H1 (cell line): ENCODE results near the gene ZNF385D. TPM values are rescaled to one million over a fixed set of nuclear protein-coding genes. Genes with fewer than 3 reads are reported as not detected.

ENCODE experiments used
- CTCF ChIA-PET: fragments of 300-600 bp; sonication (Branson Sonifier 250); formaldehyde crosslinking; loops from one replicate; lab custom pipeline; 2021; ENCODE audit not compliant: partially characterized antibody; lab: Charles Lee
- POLR2A ChIA-PET: fragments of 300-600 bp; sonication (Branson Sonifier 250); formaldehyde crosslinking; loops from one replicate; lab custom pipeline; 2021; ENCODE audit warnings: inconsistent platforms; ENCODE audit not compliant: partially characterized antibody; lab: Charles Lee
- DNase-seq, 2 experiments: peaks; one replicate each; pipeline versions ENCODE4 v3.0.0 to v3.0.0-alpha.2; 2010 to 2022; ENCODE audit warnings: low spot score in 2 of 2, low read depth in 1 of 2, mixed read lengths in 1 of 2
- FAIRE-seq: peaks from 2 replicates; lab custom pipeline; 2011; peaks lifted over from hg19 to GRCh38; lab: Jason Lieb, UNC
- H2AFZ ChIP-seq: 2 replicates; pipeline ENCODE4 v1.8.1; 2012; ENCODE audit warnings: low read length, inconsistent platforms
- H2AK5ac ChIP-seq: 2 replicates; pipeline ENCODE4 v1.6.1; 2013; ENCODE audit warnings: low read depth, low read length
- H2BK120ac ChIP-seq: replicated peaks from 2 replicates; pipeline ENCODE3; 2013; ENCODE audit warnings: low read depth, low read length, inconsistent platforms
- H2BK12ac ChIP-seq: 2 replicates; pipeline ENCODE4 v1.6.1; 2013; ENCODE audit warnings: low read depth, low read length
- H2BK15ac ChIP-seq: 2 replicates; pipeline ENCODE4 v1.6.1; 2013; ENCODE audit warnings: low read length
- H2BK20ac ChIP-seq: 2 replicates; pipeline ENCODE4 v1.6.1; 2013; ENCODE audit warnings: low read length
- H2BK5ac ChIP-seq: 2 replicates; pipeline ENCODE4 v1.6.1; 2013; ENCODE audit warnings: low read depth, low read length
- H3K14ac ChIP-seq: 2 replicates; pipeline ENCODE4 v1.6.1; 2013; ENCODE audit warnings: inconsistent platforms; ENCODE audit not compliant: insufficient read length
- H3K18ac ChIP-seq: 2 replicates; pipeline ENCODE4 v1.6.1; 2013; ENCODE audit warnings: low read length; ENCODE audit errors: extremely low read depth
- H3K23ac ChIP-seq: 2 replicates; pipeline ENCODE4 v1.6.1; 2013; ENCODE audit warnings: inconsistent platforms; ENCODE audit not compliant: insufficient read length
- H3K23me2 ChIP-seq: 2 replicates; pipeline ENCODE4 v1.6.1; 2013; ENCODE audit warnings: low read depth, low read length
- H3K27ac ChIP-seq: 2 replicates; pipeline ENCODE4 v1.6.1; 2011; ENCODE audit warnings: low read depth, low read length, inconsistent platforms
- H3K27me3 ChIP-seq, 4 experiments: replicated peaks in 1 of 4; 1 replicate in 1 of 4; 2 replicates in 3 of 4; pipeline versions ENCODE4 v1.6.1 to v1.8.1; 2011 to 2013; ENCODE audit warnings: low read length in 3 of 4, mild to moderate bottlenecking in 3 of 4, inconsistent platforms in 2 of 4, mixed read lengths in 2 of 4, moderate library complexity in 1 of 4; ENCODE audit not compliant: control insufficient read depth in 3 of 4, insufficient read depth in 3 of 4; ENCODE audit errors: extremely low read depth in 1 of 4
- H3K36me3 ChIP-seq, 4 experiments: 2 replicates each; pipeline versions ENCODE4 v1.6.1 to v1.8.1; 2011 to 2013; ENCODE audit warnings: mild to moderate bottlenecking in 4 of 4, low read length in 3 of 4, moderate library complexity in 2 of 4, control low read depth in 1 of 4, inconsistent platforms in 1 of 4; ENCODE audit not compliant: insufficient read depth in 4 of 4, control insufficient read depth in 2 of 4
- H3K4ac ChIP-seq: replicated peaks from 2 replicates; pipeline ENCODE3; 2013; ENCODE audit warnings: low read length, low read depth, mixed read lengths, inconsistent platforms; ENCODE audit not compliant: insufficient read length
- H3K4me1 ChIP-seq, 4 experiments: replicated peaks in 1 of 4; 1 replicate in 1 of 4; 2 replicates in 3 of 4; pipeline versions ENCODE4 v1.6.1 to v1.8.1; 2011 to 2013; ENCODE audit warnings: low read length in 3 of 4, inconsistent platforms in 2 of 4, mixed read lengths in 1 of 4; ENCODE audit not compliant: insufficient read depth in 4 of 4, control insufficient read depth in 3 of 4
- H3K4me2 ChIP-seq, 2 experiments: 2 replicates each; pipeline versions ENCODE4 v1.6.1 to v1.8.1; 2011 to 2013; ENCODE audit warnings: low read depth in 2 of 2, low read length in 2 of 2, control low read depth in 1 of 2, inconsistent platforms in 1 of 2, mild to moderate bottlenecking in 1 of 2; ENCODE audit not compliant: insufficient read depth in 1 of 2
- H3K4me3 ChIP-seq, 4 experiments: fragments of 200-600, 300-600 bp in 1 of 4; sonication (generic), shearing (Covaris generic), sonication (Bioruptor Twin) in 1 of 4; 2 replicates each; pipeline versions ENCODE4 v1.5.1 to v1.8.1; 2011 to 2016; ENCODE audit warnings: low read length in 4 of 4, low read depth in 3 of 4, control low read depth in 2 of 4, inconsistent platforms in 2 of 4, mild to moderate bottlenecking in 2 of 4, mixed read lengths in 1 of 4, moderate library complexity in 1 of 4; ENCODE audit not compliant: insufficient read depth in 2 of 4; ENCODE audit errors: extremely low read depth in 1 of 4
- H3K56ac ChIP-seq: replicated peaks from 2 replicates; pipeline ENCODE3; 2013; ENCODE audit warnings: low read depth, mild to moderate bottlenecking, mixed read lengths, low read length, inconsistent platforms; ENCODE audit not compliant: insufficient read length
- H3K79me1 ChIP-seq: 2 replicates; pipeline ENCODE4 v1.6.1; 2013; ENCODE audit warnings: low read depth, low read length, control low read depth
- H3K79me2 ChIP-seq, 2 experiments: 2 replicates each; pipeline versions ENCODE4 v1.6.1 to v1.8.1; 2012 to 2013; ENCODE audit warnings: low read length in 2 of 2, mild to moderate bottlenecking in 2 of 2, inconsistent platforms in 1 of 2; ENCODE audit not compliant: insufficient read depth in 2 of 2, control insufficient read depth in 1 of 2
- H3K9ac ChIP-seq, 4 experiments: replicated peaks in 1 of 4; 1 replicate in 1 of 4; 2 replicates in 3 of 4; pipeline versions ENCODE4 v1.6.1 to v1.8.1; 2011 to 2013; ENCODE audit warnings: low read depth in 3 of 4, low read length in 3 of 4, control low read depth in 2 of 4, mild to moderate bottlenecking in 2 of 4, moderate library complexity in 2 of 4, inconsistent platforms in 1 of 4; ENCODE audit errors: extremely low read depth in 1 of 4
- H3K9me3 ChIP-seq, 2 experiments: 2 replicates each; pipeline versions ENCODE4 v1.6.1 to v1.8.1; 2012 to 2013; ENCODE audit warnings: mild to moderate bottlenecking in 2 of 2, moderate library complexity in 2 of 2, control low read depth in 1 of 2, inconsistent platforms in 1 of 2, low read depth in 1 of 2, low read length in 1 of 2, mixed read lengths in 1 of 2; ENCODE audit not compliant: insufficient read depth in 2 of 2
- H4K20me1 ChIP-seq, 2 experiments: replicated peaks in 1 of 2; 2 replicates each; pipeline versions ENCODE3 to v1.8.1; 2011 to 2013; ENCODE audit warnings: inconsistent platforms in 2 of 2, low read length in 2 of 2, mild to moderate bottlenecking in 1 of 2; ENCODE audit not compliant: insufficient read depth in 2 of 2, control insufficient read depth in 1 of 2
- H4K5ac ChIP-seq: 2 replicates; pipeline ENCODE4 v1.6.1; 2013; ENCODE audit warnings: low read length, low read depth, mixed read lengths, inconsistent platforms; ENCODE audit not compliant: insufficient read length
- H4K8ac ChIP-seq: 2 replicates; pipeline ENCODE4 v1.8.0; 2013; ENCODE audit warnings: mild to moderate bottlenecking, moderate library complexity, low read length, inconsistent platforms; ENCODE audit not compliant: insufficient read depth; ENCODE audit errors: extremely low read depth
- H4K91ac ChIP-seq: replicated peaks from 2 replicates; pipeline ENCODE3; 2013; ENCODE audit warnings: low read length, mixed read lengths, inconsistent platforms; ENCODE audit not compliant: insufficient read length
- CBX5 ChIP-seq: fragments of 300-800, 300-1000 bp; sonication (generic); IDR thresholded peaks from 2 replicates; pipeline ENCODE4 v1.7.1; 2016; ENCODE audit warnings: antibody characterized with exemption, low read length, low read depth
- EGR1 ChIP-seq: IDR thresholded peaks from 2 replicates; pipeline ENCODE4 v1.6.1; 2011; ENCODE audit warnings: low read depth, low read length, borderline replicate concordance
- MAFK ChIP-seq: IDR thresholded peaks from 2 replicates; pipeline ENCODE4 v1.6.1; 2012; ENCODE audit warnings: low read depth, mild to moderate bottlenecking, improper control_type of control experiment, low read length
- WGBS, 2 experiments: shearing (Covaris generic) in 1 of 2; methylation state at CpG; one replicate each; pipeline versions ENCODE4 v1.1.6 to v1.1.7; 2013 to 2015; ENCODE audit warnings: low lambda C conversion rate in 2 of 2, mixed read lengths in 2 of 2, inconsistent platforms in 1 of 2, low coverage in 1 of 2, missing lambda C conversion rate in 1 of 2; ENCODE audit not compliant: insufficient replicate concordance in 2 of 2, insufficient coverage in 1 of 2, insufficient read length in 1 of 2; ENCODE audit errors: extremely low coverage in 1 of 2, missing lambda C conversion rate in 1 of 2; 5-methylcytosine and 5-hydroxymethylcytosine counted together
- polyA plus RNA-seq, 7 experiments: library from polyadenylated mRNA; depleted of rRNA in 3 of 7; stranded (reverse) in 5 of 7; unstranded in 2 of 7; fragments of >200 nt in 5 of 7; fragments of 200-250 nt in 2 of 7; gene quantifications; 1 replicate in 5 of 7; 2 replicates in 1 of 7; 4 replicates in 1 of 7; pipeline versions ENCODE4 v1.2.1 to v1.2.3, GENCODE V29; 2011 to 2013; ENCODE audit warnings: missing spikeins in 2 of 7, mixed read lengths in 2 of 7
- total RNA-seq: library from RNA; stranded (reverse); fragmentation: NEBNext Ultra II Directional; extraction: Animal tissue kit (Norgen Biotek cat#: 25700); gene quantifications from 2 replicates; pipeline ENCODE4 v1.2.1, GENCODE V29; 2021

The ZNF385D gene
- total and polyA plus RNA-seq, 2 of the 8 experiments (the other 6 are each of a cell fraction or from before 2014, with no cell fraction given), result 5.9 to 10.8 TPM

- Histone ChIP-seq H4K91ac (no peak overlapping the region), H2BK15ac (no peak overlapping the region), H2BK20ac (no peak overlapping the region), H2BK120ac (no peak overlapping the region), H3K4me1 (peaks cover 2 to 11% (median 6%) of the 10 kb centered on the region in 4 experiments; a peak in 5 of 7 replicates), H4K8ac (no peak overlapping the region), H3K23ac (no peak overlapping the region), H2BK5ac (no peak overlapping the region), H3K27me3 (no peaks in the 10 kb centered on the region), H3K18ac (no peak overlapping the region), H2BK12ac (no peak overlapping the region), H3K9ac (no peak overlapping the region), H3K4me3 (no peak overlapping the region), H3K79me2 (no peaks in the 10 kb centered on the region), H3K36me3 (no peaks in the 10 kb centered on the region), H3K9me3 (no peaks in the 10 kb centered on the region), H2AK5ac (no peak overlapping the region), H3K23me2 (no peaks in the 10 kb centered on the region), H3K56ac (no peak overlapping the region), H3K4me2 (no peak overlapping the region), H3K14ac (no peak overlapping the region), H3K79me1 (no peaks in the 10 kb centered on the region), H4K20me1 (no peaks in the 10 kb centered on the region), H3K27ac (no peak overlapping the region), H3K4ac (no peak overlapping the region), H2AFZ (no peak overlapping the region), H4K5ac (no peak overlapping the region)
- DNase-seq (no peak), FAIRE-seq (no peak)
- ChIA-PET POLR2A (no interaction called here), CTCF (no interaction called here)
- TF ChIP-seq MAFK (peak; percentile 43; the same call in 1 of the 2 replicates), EGR1 (no peak), CBX5 (no peak)
- WGBS, 2 experiments, result 65% methylated on average over 2 of the region's 2 CpGs; no CpG with 5 or more reads in 1 of the 2 experiments
Observed at GRCh38 chr3:21715662-21716061, 35.3 kb downstream of the ZNF385D start.
